ENCODE measurements around the gene JPH3. TPM values are rescaled to one million over a fixed set of nuclear protein-coding genes. Genes with fewer than 3 reads are reported as not detected.

JPH3 gene
- total and polyA plus RNA-seq, 12 donors: 0.06 to 0.79 (median 0.10) TPM; not detected in 6

DNA sequence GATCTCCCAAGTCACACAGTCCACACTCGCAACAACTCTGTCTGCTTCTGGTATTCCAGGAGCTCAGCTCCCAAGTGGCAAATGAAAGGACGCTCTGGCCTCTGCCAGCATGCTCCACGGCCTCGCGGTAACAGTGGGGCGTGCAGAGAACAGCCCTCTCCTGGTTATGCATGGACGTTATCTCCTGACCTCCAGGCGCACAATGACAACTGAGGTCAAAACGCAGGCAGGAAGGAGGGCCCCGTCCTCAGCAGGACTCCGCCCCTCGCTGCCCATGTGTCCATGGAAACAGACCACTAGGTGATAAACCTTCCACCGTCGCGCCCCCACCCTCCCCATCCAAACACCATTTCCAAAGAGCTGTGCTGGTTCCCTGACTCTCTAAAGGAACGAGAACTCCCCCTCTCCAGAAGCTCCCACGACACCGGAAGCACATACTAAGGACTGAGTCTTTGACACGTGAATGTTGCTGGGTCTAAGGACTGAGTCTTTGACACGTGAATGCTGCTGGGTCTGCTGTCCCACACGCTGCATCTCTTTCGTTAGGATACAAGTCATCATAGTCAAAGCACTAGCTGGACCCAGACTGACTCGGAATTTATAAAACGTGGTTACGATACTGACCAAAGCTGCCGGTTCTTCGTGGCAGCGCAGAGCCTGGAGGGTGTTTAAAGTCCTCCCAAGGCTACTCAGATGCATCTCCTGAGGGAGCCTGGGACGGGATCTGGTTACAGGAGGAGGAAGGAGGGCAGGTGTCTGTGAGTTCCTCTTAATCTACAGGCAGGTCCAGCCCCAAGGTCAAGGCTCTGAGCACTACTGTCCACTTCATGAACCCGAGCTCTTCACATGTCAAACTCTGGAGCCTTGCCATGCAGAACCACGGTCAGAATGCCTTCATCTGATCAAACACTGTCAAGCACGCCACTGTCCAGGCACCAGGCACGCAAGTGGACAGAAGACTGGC, 119.6 kb downstream of the JPH3 start:
- Histone ChIP-seq H3K9me3 (no peaks in the 10 kb centered on the region), H3K4me1 (peaks cover 0 to 12% (median 9%) of the 10 kb centered on the region in 9 donors), H3K27ac (no peak overlapping the region), H3K27me3 (no peaks in the 10 kb centered on the region), H3K4me3 (no peak overlapping the region), H3K36me3 (peaks cover 0 to 53% (median 0%) of the 10 kb centered on the region in 9 donors)
- ATAC-seq (peak in 1 of 8 donors; percentile 20), DNase-seq (no peak)
- TF ChIP-seq, protein P1, sequence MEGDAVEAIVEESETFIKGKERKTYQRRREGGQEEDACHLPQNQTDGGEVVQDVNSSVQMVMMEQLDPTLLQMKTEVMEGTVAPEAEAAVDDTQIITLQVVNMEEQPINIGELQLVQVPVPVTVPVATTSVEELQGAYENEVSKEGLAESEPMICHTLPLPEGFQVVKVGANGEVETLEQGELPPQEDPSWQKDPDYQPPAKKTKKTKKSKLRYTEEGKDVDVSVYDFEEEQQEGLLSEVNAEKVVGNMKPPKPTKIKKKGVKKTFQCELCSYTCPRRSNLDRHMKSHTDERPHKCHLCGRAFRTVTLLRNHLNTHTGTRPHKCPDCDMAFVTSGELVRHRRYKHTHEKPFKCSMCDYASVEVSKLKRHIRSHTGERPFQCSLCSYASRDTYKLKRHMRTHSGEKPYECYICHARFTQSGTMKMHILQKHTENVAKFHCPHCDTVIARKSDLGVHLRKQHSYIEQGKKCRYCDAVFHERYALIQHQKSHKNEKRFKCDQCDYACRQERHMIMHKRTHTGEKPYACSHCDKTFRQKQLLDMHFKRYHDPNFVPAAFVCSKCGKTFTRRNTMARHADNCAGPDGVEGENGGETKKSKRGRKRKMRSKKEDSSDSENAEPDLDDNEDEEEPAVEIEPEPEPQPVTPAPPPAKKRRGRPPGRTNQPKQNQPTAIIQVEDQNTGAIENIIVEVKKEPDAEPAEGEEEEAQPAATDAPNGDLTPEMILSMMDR (IDR thresholded peaks at IDR 0.05): no peak
- WGBS, 2 donors: 87 to 88% methylated on average over 33 of the region's 33 CpGs
- intact Hi-C loops (cut with DNase I): no loop called here

DNA sequence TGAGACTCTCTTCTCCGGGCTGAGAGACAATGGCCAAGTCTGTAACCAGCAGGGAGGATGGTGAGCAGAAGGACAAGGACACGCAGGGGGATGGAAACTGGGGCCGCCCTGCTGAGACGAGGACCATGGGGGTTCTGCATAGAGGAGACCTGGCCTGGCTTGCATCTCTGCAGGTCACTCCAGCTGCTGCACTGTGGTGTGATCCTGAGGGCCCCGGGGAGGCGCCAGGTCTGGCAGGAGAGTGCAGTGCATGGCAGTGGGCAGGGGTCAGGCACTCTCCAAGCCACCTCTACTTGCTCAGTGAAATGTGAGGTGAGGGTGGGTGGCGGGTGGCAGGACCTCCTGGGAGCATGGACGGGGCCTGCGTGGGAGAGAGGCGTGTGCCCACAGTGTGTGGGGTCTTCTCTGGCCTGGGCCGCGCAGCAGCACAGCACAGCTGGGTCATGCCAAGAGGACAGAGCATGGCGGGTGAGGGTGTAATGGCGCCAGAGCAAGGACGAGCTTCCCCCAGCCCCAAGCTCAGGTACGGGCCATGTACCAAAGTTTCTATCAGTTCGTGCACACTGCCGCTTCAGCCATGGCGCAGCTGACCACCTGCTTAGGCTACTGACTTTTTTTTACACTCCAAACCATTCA, 120.4 kb downstream of the JPH3 start:
- intact Hi-C loops (cut with DNase I): no loop called here
- peak in 5 of 8 donors; percentile 20 to 62 (median 25) for ATAC-seq
- DNase-seq: no peak
- TF ChIP-seq, protein P1 (IDR thresholded peaks at IDR 0.05): no peak
- Histone ChIP-seq H3K9me3 (no peaks in the 10 kb centered on the region), H3K36me3 (peaks cover 0 to 53% (median 0%) of the 10 kb centered on the region in 9 donors), H3K27ac (no peak overlapping the region), H3K4me3 (no peak overlapping the region), H3K27me3 (no peaks in the 10 kb centered on the region), H3K4me1 (peaks cover 0 to 12% (median 9%) of the 10 kb centered on the region in 9 donors)
- WGBS, 2 donors: 92 to 96% methylated on average over 18 to 19 of the region's 19 CpGs

DNA sequence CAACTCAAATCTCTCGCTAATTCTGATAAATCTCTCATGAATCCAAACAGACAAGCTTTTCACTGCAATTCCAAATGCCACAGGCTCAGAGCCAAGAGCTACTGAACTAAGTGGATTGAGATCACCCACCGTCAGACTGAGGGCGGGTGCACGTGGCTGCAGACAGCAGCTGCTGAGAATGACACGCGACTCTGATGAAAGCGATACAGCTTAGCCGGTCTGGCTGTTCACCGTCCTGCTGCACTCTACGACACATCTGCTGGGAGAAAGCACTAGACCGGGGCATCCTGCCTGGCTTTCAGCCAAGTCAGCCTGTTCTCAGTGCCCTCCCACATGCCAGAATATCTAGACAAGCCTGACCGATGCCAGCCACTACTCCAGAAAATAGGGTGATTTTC, 120.9 kb downstream of the JPH3 start:
- ATAC-seq (peak; percentile 68 to 94 (median 80)), DNase-seq (peak; percentile 50 to 68)
- intact Hi-C loops (cut with DNase I): no loop called here
- Histone ChIP-seq H3K36me3 (peaks cover 0 to 55% (median 0%) of the 10 kb centered on the region in 9 donors), H3K27me3 (no peaks in the 10 kb centered on the region), H3K27ac (no peak overlapping the region), H3K4me3 (no peak overlapping the region), H3K4me1 (peaks cover 0 to 12% (median 9%) of the 10 kb centered on the region in 9 donors), H3K9me3 (no peaks in the 10 kb centered on the region)
- TF ChIP-seq, protein P1 (IDR thresholded peaks at IDR 0.05): no peak
- 18 to 22% methylated on average over 12 of the region's 12 CpGs for WGBS, 2 donors

DNA sequence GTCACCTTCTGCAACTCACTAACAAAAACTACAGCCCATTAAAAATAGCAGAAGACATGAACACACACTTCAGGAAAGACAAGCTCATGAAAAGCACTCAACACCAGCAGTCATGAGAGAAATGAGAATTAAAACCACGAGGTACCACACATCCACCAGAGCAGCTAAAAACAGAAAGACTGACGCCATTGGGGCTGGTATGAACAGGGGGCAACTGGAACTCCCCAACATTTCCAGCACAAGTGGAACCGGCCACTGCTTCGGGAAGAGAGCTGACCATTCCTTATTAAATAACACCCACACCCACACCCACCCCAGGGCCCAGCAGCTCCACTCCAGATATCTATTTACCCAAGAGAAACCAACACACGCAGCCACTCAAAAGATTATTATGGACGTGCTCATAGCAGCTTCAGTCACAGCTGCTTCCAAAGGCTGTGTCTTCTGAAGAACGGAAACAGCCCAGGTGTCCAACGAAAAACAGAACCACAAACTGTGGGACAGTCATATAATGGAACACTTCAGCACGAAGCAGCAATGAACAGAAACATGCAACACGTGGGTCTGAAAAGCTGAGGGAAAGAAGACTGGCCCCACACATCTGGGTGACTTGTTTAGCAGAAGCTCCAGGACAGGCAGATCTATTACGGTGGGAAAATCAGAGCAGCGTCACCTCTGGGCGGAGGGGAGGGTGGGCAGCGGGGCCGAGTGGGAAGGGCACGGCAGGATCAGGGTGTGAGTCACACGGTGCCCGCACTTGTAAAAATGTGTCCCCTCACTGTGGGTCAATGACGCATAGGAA, 122.4 kb downstream of the JPH3 start:
- no peak for ATAC-seq
- 88 to 93% methylated on average over 19 of the region's 19 CpGs for WGBS, 2 donors
- DNase-seq: no peak

More for the DNA sequence above, 122.4 kb downstream of the JPH3 start:
- intact Hi-C loops (cut with DNase I): no loop called here
- no peaks in the 10 kb centered on the region for H3K9me3 ChIP-seq
- no peak overlapping the region for H3K4me3 ChIP-seq
- peaks cover 0 to 67% (median 0%) of the 10 kb centered on the region in 9 donors for H3K36me3 ChIP-seq
- TF ChIP-seq, protein P1 (IDR thresholded peaks at IDR 0.05): no peak
- peaks cover 0 to 18% (median 9%) of the 10 kb centered on the region in 9 donors for H3K4me1 ChIP-seq
- no peak overlapping the region for H3K27ac ChIP-seq
- H3K27me3 ChIP-seq: no peaks in the 10 kb centered on the region

All from heart right ventricle (tissue), 16 donors.